GM18507 (cell line): ENCODE measurements around the gene TFCP2.
"Not testable (repeated sequence)": the region's sequence is repeated elsewhere in the genome, so short reads cannot be mapped to it uniquely, and the experiment has no call there.

Source experiments
- DNase-seq: peaks from one replicate; pipeline ENCODE4 v3.0.0; 2011; ENCODE audit warnings: low read depth; ENCODE audit not compliant: insufficient read length; ENCODE audit errors: extremely low spot score
- FAIRE-seq: peaks from 2 replicates; lab custom pipeline; 2011; peaks lifted over from hg19 to GRCh38; lab: Jason Lieb, UNC

The TFCP2 gene

GRCh38 chr12:51090705-51091229, 82.2 kb downstream of the TFCP2 start:
- FAIRE-seq: no peak
- DNase-seq: no peak

GRCh38 chr12:51087818-51088217, 85.1 kb downstream of the TFCP2 start:
- FAIRE-seq: peak; percentile 74
- DNase-seq: no peak

- DNase-seq (no peak), FAIRE-seq (no peak)
Observed at GRCh38 chr12:51086933-51087332, 86.0 kb downstream of the TFCP2 start.

- DNase-seq: no peak
- no peak for FAIRE-seq
Observed at GRCh38 chr12:51085757-51086156, 87.2 kb downstream of the TFCP2 start.

- DNase-seq (peak; percentile 96), FAIRE-seq (peak; percentile 85)
Observed at GRCh38 chr12:51083126-51083833, 89.7 kb downstream of the TFCP2 start, which contains the start of gene CSRNP2. TSS of gene CSRNP2 (minus strand) at chr12:51083596. CDS start at chr12:51076561, 7,035 bp downstream.

GRCh38 chr12:51082561-51083125, 90.3 kb downstream of the TFCP2 start:
- no peak for FAIRE-seq
- no peak for DNase-seq

GRCh38 chr12:51081421-51081820, 91.5 kb downstream of the TFCP2 start:
- FAIRE-seq: no peak
- no peak for DNase-seq

- FAIRE-seq (no peak), DNase-seq (no peak)
Observed at GRCh38 chr12:51080136-51080535, 92.8 kb downstream of the TFCP2 start.

- not testable (repeated sequence) for DNase-seq, FAIRE-seq
Observed at GRCh38 chr12:51078866-51079265, 94.1 kb downstream of the TFCP2 start.

- not testable (repeated sequence) for FAIRE-seq
Observed at GRCh38 chr12:51078346-51078745, 94.6 kb downstream of the TFCP2 start.

GRCh38 chr12:51077930-51078329, 95.0 kb downstream of the TFCP2 start:
- DNase-seq (no peak), FAIRE-seq (no peak)

More at GRCh38 chr12:51078346-51078745, 94.6 kb downstream of the TFCP2 start:
- not testable (repeated sequence) for DNase-seq

- DNase-seq: no peak
- no peak for FAIRE-seq
Observed at GRCh38 chr12:51076236-51076930, 96.6 kb downstream of the TFCP2 start.

GRCh38 chr12:51075390-51075789, 97.5 kb downstream of the TFCP2 start:
- FAIRE-seq (no peak), DNase-seq (no peak)

GRCh38 chr12:51071663-51072062, 101.3 kb downstream of the TFCP2 start:
- DNase-seq (no peak), FAIRE-seq (no peak)

GRCh38 chr12:51070004-51070403, 102.9 kb downstream of the TFCP2 start:
- FAIRE-seq: no peak
- DNase-seq: no peak

GRCh38 chr12:51067771-51068170, 105.2 kb downstream of the TFCP2 start:
- no peak for FAIRE-seq
- no peak for DNase-seq

GRCh38 chr12:51067229-51067628, 105.7 kb downstream of the TFCP2 start:
- DNase-seq (no peak), FAIRE-seq (no peak)

- DNase-seq (no peak), FAIRE-seq (no peak)
Observed at GRCh38 chr12:51065530-51065929, 107.4 kb downstream of the TFCP2 start.

- DNase-seq (no peak), FAIRE-seq (no peak)
Observed at GRCh38 chr12:51062631-51063397, 110.1 kb downstream of the TFCP2 start.

- DNase-seq (no peak), FAIRE-seq (no peak)
Observed at GRCh38 chr12:51059086-51059485, 113.8 kb downstream of the TFCP2 start.
